ENCODE measurements around the gene HEXIM2.

GRCh38 chr17:45123076-45123770, 38.5 kb upstream of the HEXIM2 start:
- TF ChIP-seq CTCF (IDR thresholded peaks at IDR 0.05) = no peak
- no peak for TF ChIP-seq POLR2A (IDR thresholded peaks at IDR 0.05)
